ENCODE measurements around the gene TOP1. TPM values are rescaled to one million over a fixed set of nuclear protein-coding genes. Genes with fewer than 3 reads are reported as not detected.

The TOP1 gene
- total and polyA plus RNA-seq, 2 of the 4 experiments (the other 2 are of a cell fraction), result 14.0 to 21.5 TPM

DNA sequence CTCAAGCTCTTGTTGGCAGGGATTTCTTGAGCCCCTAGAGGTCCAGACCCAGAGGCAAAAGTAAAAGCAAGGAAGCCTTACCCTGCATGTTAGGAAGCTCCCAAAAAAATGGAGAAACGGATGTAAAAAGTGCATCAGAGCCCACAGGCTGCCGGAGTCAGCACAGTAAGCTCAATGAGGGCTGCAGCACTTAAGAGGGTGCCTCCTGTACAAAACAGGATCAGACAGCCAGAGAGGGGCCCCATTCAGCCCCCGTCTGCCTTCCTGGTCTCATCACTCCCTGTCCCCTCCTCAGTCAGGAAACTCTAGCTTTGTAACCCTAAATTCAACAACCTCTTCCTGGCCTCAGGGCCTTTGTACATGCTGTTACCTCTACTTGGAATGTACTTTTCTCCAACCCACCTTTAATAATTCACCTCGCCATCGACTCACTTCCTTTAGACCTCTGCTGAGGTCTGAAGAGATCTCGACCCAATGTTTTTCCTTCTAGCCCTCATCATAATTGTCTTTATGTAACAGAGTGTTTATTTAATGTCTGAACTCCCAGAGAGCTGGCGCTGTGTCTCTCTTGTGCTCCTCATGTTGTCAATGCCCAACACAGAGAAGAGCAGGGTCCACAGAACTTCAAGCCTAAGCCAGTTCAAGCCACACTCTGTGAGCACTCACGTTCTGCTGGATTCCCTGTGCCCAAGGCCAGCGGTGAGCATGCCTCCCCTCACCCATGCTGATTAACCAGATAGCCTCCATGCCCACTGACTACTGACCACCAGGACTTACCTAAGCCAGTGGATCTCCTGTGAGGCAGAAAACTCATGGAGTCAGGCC is 106.0 kb downstream of the TOP1 start (continued):
- TF ChIP-seq, protein P1, sequence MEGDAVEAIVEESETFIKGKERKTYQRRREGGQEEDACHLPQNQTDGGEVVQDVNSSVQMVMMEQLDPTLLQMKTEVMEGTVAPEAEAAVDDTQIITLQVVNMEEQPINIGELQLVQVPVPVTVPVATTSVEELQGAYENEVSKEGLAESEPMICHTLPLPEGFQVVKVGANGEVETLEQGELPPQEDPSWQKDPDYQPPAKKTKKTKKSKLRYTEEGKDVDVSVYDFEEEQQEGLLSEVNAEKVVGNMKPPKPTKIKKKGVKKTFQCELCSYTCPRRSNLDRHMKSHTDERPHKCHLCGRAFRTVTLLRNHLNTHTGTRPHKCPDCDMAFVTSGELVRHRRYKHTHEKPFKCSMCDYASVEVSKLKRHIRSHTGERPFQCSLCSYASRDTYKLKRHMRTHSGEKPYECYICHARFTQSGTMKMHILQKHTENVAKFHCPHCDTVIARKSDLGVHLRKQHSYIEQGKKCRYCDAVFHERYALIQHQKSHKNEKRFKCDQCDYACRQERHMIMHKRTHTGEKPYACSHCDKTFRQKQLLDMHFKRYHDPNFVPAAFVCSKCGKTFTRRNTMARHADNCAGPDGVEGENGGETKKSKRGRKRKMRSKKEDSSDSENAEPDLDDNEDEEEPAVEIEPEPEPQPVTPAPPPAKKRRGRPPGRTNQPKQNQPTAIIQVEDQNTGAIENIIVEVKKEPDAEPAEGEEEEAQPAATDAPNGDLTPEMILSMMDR (conservative IDR thresholded peaks at IDR 0.05; ENCODE audit: low read depth, low read length), result no peak
